HCT116 (cell line): ENCODE measurements around the gene CCDC192. TPM values are rescaled to one million over a fixed set of nuclear protein-coding genes. Genes with fewer than 3 reads are reported as not detected.

Source experiments
- ATAC-seq: fragments of 200-7000 bp; cut with Tn5 transposase; 2 replicates; pipeline ENCODE4 v1.9.1; 2020; ENCODE audit warnings: mild to moderate bottlenecking, moderate library complexity
- BruUV-seq: library from RNA; stranded (reverse); fragments of 400-500 nt; replicated peaks from 2 replicates; lab custom pipeline; 2021; lab: Mats Ljungman, UMichigan
- CTCF ChIA-PET: fragments of 300-600 bp; sonication (Branson Sonifier 250); formaldehyde crosslinking; loops from one replicate; lab custom pipeline; 2021; ENCODE audit warnings: antibody characterized with exemption; lab: Charles Lee
- POLR2A ChIA-PET: fragments of 300-600, 350-600 bp; sonication (Branson Sonifier 250); formaldehyde crosslinking; loops from one replicate; lab custom pipeline; 2021; ENCODE audit warnings: antibody characterized with exemption; lab: Charles Lee
- RAD21 ChIA-PET, 2 experiments: fragments of 300-600 bp; sonication (Branson Sonifier 250); formaldehyde crosslinking; loops; one replicate each; lab custom pipeline; 2023; ENCODE audit warnings: low total read pairs in 2 of 2; ENCODE audit not compliant: uncharacterized antibody in 2 of 2, unreplicated experiment in 2 of 2, low non-redundant PET in 1 of 2; lab: Charles Lee
- DNase-seq: peaks from one replicate; pipeline ENCODE4 v3.0.0-alpha.2; 2010; ENCODE audit warnings: low read depth, low spot score
- H2AFZ ChIP-seq: fragments of 200-600 bp; shearing (Covaris generic), sonication (generic); 2 replicates; pipeline ENCODE4 v1.6.1; 2017; ENCODE audit warnings: low read depth, mixed run types, mixed read lengths, antibody characterized with exemption, low read length; ENCODE audit not compliant: poor library complexity, severe bottlenecking
- H3K27ac ChIP-seq: 2 replicates; pipeline ENCODE4 v1.5.1; 2012; ENCODE audit warnings: low read depth, low read length
- H3K27me3 ChIP-seq: fragments of 200-600 bp; sonication (generic); 2 replicates; pipeline ENCODE4 v1.6.1; 2016; ENCODE audit warnings: mixed run types, low read length, mixed read lengths; ENCODE audit not compliant: insufficient read depth
- H3K36me3 ChIP-seq, 2 experiments: fragments of 200-500 bp in 1 of 2; fragments of 200-600 bp in 1 of 2; sonication (Bioruptor generic) in 1 of 2; sonication (generic) in 1 of 2; 2 replicates each; pipeline versions ENCODE4 v1.5.1 to v1.6.1; 2014 to 2016; ENCODE audit warnings: low read length in 2 of 2, inconsistent platforms in 1 of 2, mixed read lengths in 1 of 2, mixed run types in 1 of 2; ENCODE audit not compliant: insufficient read depth in 2 of 2, control insufficient read depth in 1 of 2
- H3K4me1 ChIP-seq, 2 experiments: fragments of 200-600 bp in 1 of 2; sonication (generic) in 1 of 2; 2 replicates each; pipeline versions ENCODE4 v1.5.1 to v1.6.1; 2012 to 2017; ENCODE audit warnings: low read length in 2 of 2, inconsistent platforms in 1 of 2, mild to moderate bottlenecking in 1 of 2, mixed read lengths in 1 of 2, mixed run types in 1 of 2, moderate library complexity in 1 of 2; ENCODE audit not compliant: insufficient read depth in 2 of 2, control insufficient read depth in 1 of 2
- H3K4me2 ChIP-seq: fragments of 200-600 bp; sonication (generic); 2 replicates; pipeline ENCODE4 v1.6.1; 2017; ENCODE audit warnings: mixed run types, low read length, mixed read lengths
- H3K4me3 ChIP-seq, 2 experiments: fragments of 200-600 bp in 1 of 2; sonication (generic) in 1 of 2; replicated peaks in 1 of 2; 2 replicates each; pipeline ENCODE4 v1.5.1; 2011 to 2016; ENCODE audit warnings: low read length in 2 of 2, control low read depth in 1 of 2, low read depth in 1 of 2, mild to moderate bottlenecking in 1 of 2, mixed read lengths in 1 of 2, mixed run types in 1 of 2
- H3K79me2 ChIP-seq: fragments of 200-600 bp; sonication (generic); 2 replicates; pipeline ENCODE4 v1.6.1; 2017; ENCODE audit warnings: mild to moderate bottlenecking, mixed run types, low read length, moderate library complexity, mixed read lengths; ENCODE audit not compliant: insufficient read depth
- H3K9ac ChIP-seq: fragments of 200-600 bp; sonication (generic); 2 replicates; pipeline ENCODE4 v1.6.1; 2016; ENCODE audit warnings: low read length, mixed read lengths
- H3K9me2 ChIP-seq: fragments of 200-600 bp; sonication (generic), shearing (Covaris generic); 2 replicates; pipeline ENCODE4 v1.6.1; 2017; ENCODE audit warnings: mixed run types, mild to moderate bottlenecking, moderate library complexity; ENCODE audit not compliant: insufficient read depth
- H3K9me3 ChIP-seq, 2 experiments: fragments of 200-500 bp in 1 of 2; fragments of 200-600 bp in 1 of 2; sonication (Bioruptor generic) in 1 of 2; sonication (generic) in 1 of 2; 2 replicates each; pipeline ENCODE4 v1.6.1; 2014 to 2017; ENCODE audit warnings: low read length in 2 of 2, mixed read lengths in 2 of 2, inconsistent platforms in 1 of 2, low read depth in 1 of 2, mild to moderate bottlenecking in 1 of 2, mixed run types in 1 of 2, moderate library complexity in 1 of 2; ENCODE audit not compliant: control insufficient read depth in 1 of 2, insufficient read depth in 1 of 2
- H4K20me1 ChIP-seq: fragments of 200-600 bp; sonication (generic), shearing (Covaris generic); 2 replicates; pipeline ENCODE4 v1.6.1; 2017; ENCODE audit warnings: mixed run types, mild to moderate bottlenecking, moderate library complexity; ENCODE audit not compliant: insufficient read depth
- CBX3 ChIP-seq: IDR thresholded peaks from 2 replicates; pipeline ENCODE4 v1.6.1; 2012; ENCODE audit warnings: low read depth
- CEBPB ChIP-seq: IDR thresholded peaks from 2 replicates; pipeline ENCODE4 v1.6.1; 2012; ENCODE audit warnings: low read depth
- CTCF ChIP-seq, 3 experiments: fragments of 200-600 bp in 1 of 3; sonication (generic) in 1 of 3; IDR thresholded peaks in 2 of 3; conservative IDR thresholded peaks in 1 of 3; 2 replicates each; pipeline ENCODE4 v1.5.1; 2012 to 2017; ENCODE audit warnings: low read depth in 2 of 3, low read length in 2 of 3, antibody characterized with exemption in 1 of 3, borderline replicate concordance in 1 of 3, control low read depth in 1 of 3, mild to moderate bottlenecking in 1 of 3, mixed read lengths in 1 of 3, mixed run types in 1 of 3, moderate library complexity in 1 of 3; ENCODE audit not compliant: insufficient read depth in 1 of 3
- ELF1 ChIP-seq: IDR thresholded peaks from 2 replicates; pipeline ENCODE4 v1.6.1; 2012; ENCODE audit warnings: low read depth, borderline replicate concordance
- EZH2 ChIP-seq: fragments of 200-600 bp; sonication (generic); IDR thresholded peaks from 2 replicates; pipeline ENCODE4 v1.6.1; 2017; ENCODE audit warnings: antibody characterized with exemption, mixed run types
- EZH2phosphoT487 ChIP-seq: fragments of 200-600 bp; IDR thresholded peaks from 2 replicates; pipeline ENCODE4 v1.6.1; 2018; ENCODE audit warnings: antibody characterized with exemption, borderline replicate concordance
- FOSL1 ChIP-seq: IDR thresholded peaks from 2 replicates; pipeline ENCODE4 v1.6.1; 2012; ENCODE audit warnings: low read depth
- JUND ChIP-seq: IDR thresholded peaks from 2 replicates; pipeline ENCODE4 v1.6.1; 2012
- POLR2A ChIP-seq: IDR thresholded peaks from 2 replicates; pipeline ENCODE4 v1.7.0; 2011; ENCODE audit warnings: borderline replicate concordance; ENCODE audit not compliant: insufficient read depth, insufficient read length; ENCODE audit errors: extremely low read depth
- POLR2AphosphoS5 ChIP-seq: IDR thresholded peaks from 2 replicates; pipeline ENCODE4 v1.6.1; 2011; ENCODE audit warnings: mild to moderate bottlenecking, low read depth, low read length, moderate library complexity
- SIN3A ChIP-seq: IDR thresholded peaks from 2 replicates; pipeline ENCODE4 v1.6.1; 2012; ENCODE audit warnings: low read depth
- SP1 ChIP-seq: IDR thresholded peaks from 2 replicates; pipeline ENCODE4 v1.6.1; 2012; ENCODE audit warnings: low read depth
- SRF ChIP-seq: IDR thresholded peaks from 2 replicates; pipeline ENCODE4 v1.6.1; 2012; ENCODE audit warnings: low read depth
- TCF7L2 ChIP-seq: IDR thresholded peaks from 2 replicates; pipeline ENCODE4 v1.7.0; 2011; ENCODE audit warnings: borderline replicate concordance, inconsistent platforms; ENCODE audit not compliant: insufficient read depth, insufficient read length; ENCODE audit errors: extremely low read depth
- YY1 ChIP-seq: IDR thresholded peaks from 2 replicates; pipeline ENCODE4 v1.6.1; 2011; ENCODE audit warnings: low read length, low read depth, moderate library complexity, mild to moderate bottlenecking; ENCODE audit not compliant: insufficient replicate concordance; ENCODE audit errors: extremely low read depth
- ZBTB33 ChIP-seq: IDR thresholded peaks from 2 replicates; pipeline ENCODE4 v1.6.1; 2011; ENCODE audit warnings: mild to moderate bottlenecking, low read length, moderate library complexity; ENCODE audit not compliant: insufficient replicate concordance; ENCODE audit errors: extremely low read depth
- ZFX ChIP-seq: fragments of 450-650 bp; IDR thresholded peaks from 2 replicates; pipeline ENCODE4 v1.6.1; 2017
- ZNF274 ChIP-seq: fragments of 200-500 bp; sonication (Bioruptor generic); IDR thresholded peaks from 2 replicates; pipeline ENCODE4 v1.6.1; 2014; ENCODE audit warnings: mild to moderate bottlenecking, low read depth, low read length, inconsistent platforms
- intact Hi-C: fragments of 100-400 bp; cut with micrococcal nuclease; formaldehyde crosslinking; loops from 2 replicates; pipeline ENCODE4 v1.10.0; 2022
- total RNA-seq: library from RNA; stranded (reverse); gene quantifications from one replicate; pipeline ENCODE4 v1.2.1, GENCODE V29; 2021; ENCODE audit not compliant: unreplicated experiment
- TF ChIP-seq, protein P1 (sequence below): IDR thresholded peaks from 2 replicates; pipeline ENCODE4 v1.6.1; 2012
- TF ChIP-seq, protein P2 (sequence below): IDR thresholded peaks from 2 replicates; pipeline ENCODE4 v1.6.1; 2012; ENCODE audit warnings: low read depth

The CCDC192 gene
- total RNA-seq, 1 experiment from 2014 or later: not detected

DNA sequence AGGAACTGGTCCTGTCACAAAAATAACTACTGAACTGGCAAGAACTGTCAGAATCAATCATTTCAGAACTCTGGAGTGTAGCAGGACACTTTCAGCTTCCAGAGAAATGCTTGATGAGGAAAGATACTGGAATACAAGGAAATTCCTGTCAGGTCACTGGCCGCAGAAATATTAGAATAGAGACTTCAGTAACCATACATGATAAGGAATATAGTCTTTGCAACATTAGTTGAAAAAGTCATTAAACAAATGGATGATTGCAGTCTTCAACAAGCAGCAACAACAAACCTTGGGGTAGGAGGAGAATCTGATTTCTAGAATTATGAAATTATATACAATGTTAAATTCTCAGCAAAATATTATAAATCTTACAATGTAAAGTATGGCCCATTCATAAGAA, 88.2 kb downstream of the CCDC192 start:
- Histone ChIP-seq H3K9me3 (no peaks in the 10 kb centered on the region; a peak in 1 of 4 replicates), H3K36me3 (no peaks in the 10 kb centered on the region), H3K27ac (no peak overlapping the region), H3K27me3 (no peaks in the 10 kb centered on the region), H3K9me2 (no peaks in the 10 kb centered on the region), H3K79me2 (no peaks in the 10 kb centered on the region), H2AFZ (no peak overlapping the region), H3K4me2 (no peak overlapping the region), H3K9ac (no peak overlapping the region), H3K4me3 (no peak overlapping the region), H3K4me1 (no peaks in the 10 kb centered on the region), H4K20me1 (no peaks in the 10 kb centered on the region)
- BruUV-seq: no TSS peak
- no peak for ATAC-seq
- POLR2A ChIA-PET: no interaction called here
- DNase-seq: no peak
- intact Hi-C loops: no loop called here
- TF ChIP-seq SRF (no peak), POLR2AphosphoS5 (no peak), SP1 (no peak), TCF7L2 (no peak), YY1 (no peak), POLR2A (no peak), FOSL1 (no peak), EZH2 (no peak), ELF1 (no peak), JUND (no peak), EZH2phosphoT487 (no peak), CEBPB (no peak), ZBTB33 (no peak), SIN3A (no peak), ZNF274 (no peak), CBX3 (no peak), CTCF (IDR thresholded peaks at IDR 0.05 in 2 of 3, conservative IDR thresholded peaks at IDR 0.05 in 1 of 3; ENCODE audit: borderline replicate concordance in 1 of 3, insufficient read depth in 1 of 3, low read depth in 2 of 3, low read length in 2 of 3) (no peak), ZFX (no peak)
- TF ChIP-seq, protein P1, sequence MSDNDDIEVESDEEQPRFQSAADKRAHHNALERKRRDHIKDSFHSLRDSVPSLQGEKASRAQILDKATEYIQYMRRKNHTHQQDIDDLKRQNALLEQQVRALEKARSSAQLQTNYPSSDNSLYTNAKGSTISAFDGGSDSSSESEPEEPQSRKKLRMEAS: no peak
- TF ChIP-seq, protein P2, sequence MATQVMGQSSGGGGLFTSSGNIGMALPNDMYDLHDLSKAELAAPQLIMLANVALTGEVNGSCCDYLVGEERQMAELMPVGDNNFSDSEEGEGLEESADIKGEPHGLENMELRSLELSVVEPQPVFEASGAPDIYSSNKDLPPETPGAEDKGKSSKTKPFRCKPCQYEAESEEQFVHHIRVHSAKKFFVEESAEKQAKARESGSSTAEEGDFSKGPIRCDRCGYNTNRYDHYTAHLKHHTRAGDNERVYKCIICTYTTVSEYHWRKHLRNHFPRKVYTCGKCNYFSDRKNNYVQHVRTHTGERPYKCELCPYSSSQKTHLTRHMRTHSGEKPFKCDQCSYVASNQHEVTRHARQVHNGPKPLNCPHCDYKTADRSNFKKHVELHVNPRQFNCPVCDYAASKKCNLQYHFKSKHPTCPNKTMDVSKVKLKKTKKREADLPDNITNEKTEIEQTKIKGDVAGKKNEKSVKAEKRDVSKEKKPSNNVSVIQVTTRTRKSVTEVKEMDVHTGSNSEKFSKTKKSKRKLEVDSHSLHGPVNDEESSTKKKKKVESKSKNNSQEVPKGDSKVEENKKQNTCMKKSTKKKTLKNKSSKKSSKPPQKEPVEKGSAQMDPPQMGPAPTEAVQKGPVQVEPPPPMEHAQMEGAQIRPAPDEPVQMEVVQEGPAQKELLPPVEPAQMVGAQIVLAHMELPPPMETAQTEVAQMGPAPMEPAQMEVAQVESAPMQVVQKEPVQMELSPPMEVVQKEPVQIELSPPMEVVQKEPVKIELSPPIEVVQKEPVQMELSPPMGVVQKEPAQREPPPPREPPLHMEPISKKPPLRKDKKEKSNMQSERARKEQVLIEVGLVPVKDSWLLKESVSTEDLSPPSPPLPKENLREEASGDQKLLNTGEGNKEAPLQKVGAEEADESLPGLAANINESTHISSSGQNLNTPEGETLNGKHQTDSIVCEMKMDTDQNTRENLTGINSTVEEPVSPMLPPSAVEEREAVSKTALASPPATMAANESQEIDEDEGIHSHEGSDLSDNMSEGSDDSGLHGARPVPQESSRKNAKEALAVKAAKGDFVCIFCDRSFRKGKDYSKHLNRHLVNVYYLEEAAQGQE: no peak
- RAD21 ChIA-PET: no interaction called here
- CTCF ChIA-PET: no interaction called here
